IMR-90 (cell line): ENCODE data around the gene ATP10A.
A peak's percentile ranks its signal among the peaks of the same experiment; 100 is the strongest.

Source experiments
- CTCF ChIP-seq: conservative IDR thresholded peaks from 2 replicates; pipeline ENCODE4 v1.5.1; 2012; ENCODE audit warnings: mild to moderate bottlenecking, low read depth, low read length, improper control_type of control experiment
- USF2 ChIP-seq: fragments of 150-350 bp; IDR thresholded peaks from 2 replicates; pipeline ENCODE4 v1.6.1; 2017; ENCODE audit warnings: mild to moderate bottlenecking, antibody characterized with exemption, low read length, low read depth

DNA sequence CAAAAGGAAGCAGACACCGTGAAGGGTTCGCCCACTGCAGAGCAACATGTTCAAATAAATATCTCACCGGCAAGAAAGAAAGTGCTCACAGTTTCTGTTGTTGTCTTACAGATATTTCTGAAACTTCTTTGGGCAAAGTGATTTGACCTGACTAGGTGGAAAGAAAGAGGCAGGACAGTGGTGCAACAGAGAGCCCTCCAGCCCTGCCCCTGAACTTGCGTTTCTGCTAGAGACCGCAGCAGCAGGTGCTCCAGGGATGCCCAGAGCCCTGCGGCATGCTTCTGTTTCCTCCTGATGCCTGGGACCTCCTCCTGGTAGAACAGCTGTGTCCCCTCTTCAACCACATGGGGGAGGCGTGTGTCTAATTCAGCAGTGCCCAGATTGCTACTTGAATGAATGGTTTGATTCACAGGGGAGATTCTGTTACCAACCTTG is 123.4 kb downstream of the ATP10A start:
- TF ChIP-seq CTCF (peak; percentile 63), USF2 (no peak)
